Stimulated activated CD8-positive, alpha-beta memory T cell treated with anti-CD3 and anti-CD28 coated beads, Interleukin-15, amount 100 ng/mL, for 24 hours (primary cell): Measurements from ENCODE around the gene ZNF780A.
"Not testable (repeated sequence)": the region's sequence is repeated elsewhere in the genome, so short reads cannot be mapped to it uniquely, and the experiment has no call there.

Experiments
- DNase-seq: peaks from one replicate; pipeline ENCODE4 v3.0.0-alpha.2; 2020; ENCODE audit warnings: low read depth

ZNF780A gene

DNA sequence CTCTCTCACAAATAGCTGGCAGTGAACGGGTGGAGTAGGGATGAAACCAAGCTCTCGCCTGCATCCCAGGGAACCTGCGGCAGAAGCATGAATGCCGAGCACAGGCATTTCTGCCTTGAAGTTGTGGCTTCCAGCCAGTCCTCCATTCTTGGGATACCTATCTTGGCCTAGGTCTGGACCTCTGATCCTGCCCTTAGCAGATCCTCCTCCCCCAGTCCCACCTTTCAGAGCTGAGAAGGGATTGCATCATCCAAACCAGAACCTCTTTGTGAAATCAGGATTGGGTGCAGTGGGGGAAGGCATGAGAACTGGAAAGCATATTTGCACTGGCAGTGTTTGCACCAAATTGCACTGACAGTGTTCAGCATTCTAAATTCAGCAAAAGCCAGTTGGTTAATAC lies 5.8 kb downstream of the ZNF780A start:
- no peak for DNase-seq

GRCh38 chr19:40081411-40081810 lies 9.3 kb downstream of the ZNF780A start:
- no peak for DNase-seq

DNA sequence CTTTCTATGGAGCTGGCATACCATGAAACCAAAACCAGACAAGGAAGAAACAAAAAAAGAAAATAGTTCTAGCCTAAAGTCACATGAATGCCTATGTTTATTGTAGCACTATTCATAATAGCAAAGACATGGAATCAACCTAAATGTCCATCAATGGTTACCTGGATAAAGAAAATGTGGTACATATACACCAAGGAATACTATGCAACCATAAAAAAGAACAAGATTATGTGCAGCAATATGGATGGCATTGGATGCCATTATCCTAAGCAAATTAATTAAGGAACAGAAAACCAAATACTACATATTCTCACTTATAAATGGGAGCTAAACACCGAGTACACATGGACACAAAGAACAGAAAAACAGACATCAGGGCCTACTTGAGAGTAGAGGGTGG lies 10.5 kb downstream of the ZNF780A start:
- no peak for DNase-seq

DNA sequence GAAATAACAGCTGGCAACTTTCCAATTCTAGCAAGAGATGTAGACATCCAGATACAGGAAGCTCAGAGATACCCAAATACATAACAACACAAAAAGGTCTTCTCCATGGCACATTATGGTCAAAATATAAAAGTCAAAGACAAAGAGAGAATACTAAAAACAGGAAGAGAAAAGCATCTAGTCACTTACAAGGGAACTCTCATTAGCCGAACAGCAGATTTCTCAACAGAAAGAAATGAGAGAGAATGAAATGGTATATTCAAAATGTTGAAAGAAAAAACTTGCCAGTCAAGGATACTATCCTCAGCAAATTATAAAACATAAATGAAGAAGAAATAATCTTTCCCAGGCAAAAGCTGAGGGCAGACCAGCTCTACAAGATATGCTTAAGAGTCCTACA lies 12.4 kb downstream of the ZNF780A start:
- no peak for DNase-seq

GRCh38 chr19:40070058-40070457 lies 20.7 kb downstream of the ZNF780A start:
- no peak for DNase-seq

DNA sequence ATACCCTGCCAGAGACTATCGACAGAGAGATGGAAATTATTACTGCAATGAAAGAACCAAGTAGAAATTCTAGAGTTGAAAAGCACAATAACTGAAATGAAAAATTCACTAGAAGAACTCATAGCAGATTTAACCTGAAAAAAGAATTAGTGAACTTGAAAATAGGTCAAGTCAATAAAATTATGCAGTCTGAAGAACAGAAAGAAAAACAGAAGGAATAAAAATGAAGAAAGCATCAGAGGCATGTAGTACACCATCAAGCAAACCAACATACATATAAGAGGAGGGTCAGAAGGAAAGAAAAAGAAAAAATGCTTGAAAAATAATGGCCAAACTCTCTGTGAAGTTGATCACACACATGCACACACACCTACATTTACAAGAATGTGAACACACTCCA lies 31.1 kb downstream of the ZNF780A start:
- DNase-seq = no peak

GRCh38 chr19:40057166-40057565 lies 33.6 kb downstream of the ZNF780A start:
- DNase-seq = no peak

DNA sequence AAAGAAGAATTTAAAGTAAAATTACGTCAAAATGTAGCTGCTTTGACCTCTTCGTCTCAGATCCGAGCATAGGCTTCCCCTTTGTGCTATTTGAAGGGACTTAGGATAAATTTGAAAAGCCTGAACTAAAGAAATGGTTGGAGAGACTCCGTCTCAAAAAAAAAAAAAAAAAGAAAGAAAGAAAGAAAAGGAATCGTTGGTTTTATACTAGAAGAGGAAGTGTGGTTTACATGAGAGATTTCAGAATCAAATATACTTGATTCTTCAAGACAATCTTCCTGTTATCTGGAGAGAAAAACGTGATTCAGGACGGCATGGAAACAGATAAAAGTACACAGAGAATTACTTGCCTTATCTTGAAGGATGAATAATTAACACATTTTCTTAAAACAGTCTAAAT lies 34.2 kb downstream of the ZNF780A start:
- DNase-seq = no peak

DNA sequence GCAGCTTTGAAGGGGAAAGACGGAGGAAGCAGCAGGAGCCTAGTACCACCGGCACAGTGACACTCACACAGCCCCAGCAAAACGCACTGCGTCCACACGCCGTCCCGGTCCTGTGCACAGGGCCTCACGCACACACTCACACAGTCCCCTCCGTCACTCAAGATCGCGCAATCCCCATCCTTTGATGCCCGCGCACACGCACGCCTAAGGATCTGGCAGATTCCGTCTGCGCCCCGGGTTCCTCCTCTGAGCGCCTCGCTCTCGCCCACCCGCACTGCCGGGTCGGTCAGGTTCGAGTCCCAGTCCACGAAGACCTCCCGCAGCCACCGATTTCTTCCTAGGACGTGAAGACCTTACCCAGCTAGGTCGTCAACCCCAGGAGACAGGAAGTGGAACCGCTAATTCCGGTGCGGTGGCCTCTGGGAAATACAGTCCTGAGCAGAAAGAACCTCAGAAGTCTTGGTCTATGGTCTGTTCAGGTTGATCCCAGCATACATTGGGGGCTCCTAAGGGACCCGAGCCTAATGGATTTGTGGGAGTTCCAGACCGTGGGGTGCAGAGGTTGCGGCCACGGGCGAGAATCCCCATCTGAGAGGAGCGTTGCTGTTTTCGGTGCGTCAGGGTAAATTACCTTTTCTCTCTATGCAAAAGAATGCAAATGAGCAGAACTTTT lies 34.8 kb downstream of the ZNF780A start, which contains the start of gene ZNF780B:
Gene ZNF780B, minus strand, starts transcription at position 400 of the 673 bp plus-strand sequence. CDS start 5,899 bp downstream, outside the sequence.
- peak; percentile 38 for DNase-seq

DNA sequence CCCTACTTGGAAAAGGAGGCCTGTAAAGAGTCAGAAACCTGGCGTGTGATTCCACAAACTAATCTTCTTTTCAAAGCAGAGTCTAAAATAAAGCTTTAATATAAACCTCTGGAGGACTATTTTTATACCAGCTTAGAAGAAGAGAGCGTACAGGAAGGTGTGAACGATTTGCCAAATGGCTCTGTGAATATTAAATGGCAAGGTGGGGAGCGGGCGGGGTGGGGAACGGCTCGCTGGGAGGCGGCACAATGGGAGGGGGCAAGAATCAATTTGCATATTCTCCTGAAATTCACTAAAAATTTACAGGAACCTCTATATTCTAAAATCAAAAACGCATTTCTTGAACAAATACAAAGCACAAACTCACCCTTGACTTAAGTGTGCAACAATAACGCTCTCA lies 35.7 kb downstream of the ZNF780A start:
- no peak for DNase-seq

DNA sequence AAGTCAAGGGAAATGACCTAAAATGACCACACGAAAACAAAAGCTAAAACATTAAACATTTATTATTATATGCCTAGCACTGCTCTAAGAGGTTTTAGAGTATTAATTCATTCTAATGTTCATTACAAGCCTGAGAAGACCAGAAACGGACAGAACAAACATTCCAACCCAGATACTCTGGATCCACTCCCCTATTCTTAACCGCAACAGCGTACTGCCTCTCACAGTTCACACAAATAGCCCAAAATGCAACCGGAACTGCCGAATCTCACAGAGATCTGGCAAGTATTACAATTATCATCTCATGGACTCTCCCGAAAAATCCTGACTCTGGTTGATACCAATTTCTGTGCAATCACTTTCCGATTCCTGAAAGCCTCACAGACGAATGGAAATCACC lies 36.1 kb downstream of the ZNF780A start:
- no peak for DNase-seq

- no peak for DNase-seq
These were observed 37.3 kb downstream of the ZNF780A start for GRCh38 chr19:40053491-40053890.

DNA sequence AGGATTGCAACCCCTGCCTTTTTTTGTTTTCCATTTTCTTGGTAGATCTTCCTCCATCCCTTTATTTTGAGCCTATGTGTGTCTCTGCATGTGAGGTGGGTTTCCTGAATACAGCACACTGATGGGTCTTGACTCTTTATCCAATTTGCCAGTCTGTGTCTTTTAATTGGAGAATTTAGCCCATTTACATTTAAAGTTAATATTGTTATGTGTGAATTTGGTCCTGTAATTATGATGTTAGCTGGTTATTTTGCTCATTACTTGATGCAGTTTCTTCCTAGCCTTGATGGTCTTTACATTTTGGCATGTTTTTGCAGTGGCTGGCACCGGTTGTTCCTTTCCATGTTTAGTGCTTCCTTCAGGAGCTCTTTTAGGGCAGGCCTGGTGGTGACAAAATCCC lies 49.0 kb downstream of the ZNF780A start:
- not testable (repeated sequence) for DNase-seq

DNA sequence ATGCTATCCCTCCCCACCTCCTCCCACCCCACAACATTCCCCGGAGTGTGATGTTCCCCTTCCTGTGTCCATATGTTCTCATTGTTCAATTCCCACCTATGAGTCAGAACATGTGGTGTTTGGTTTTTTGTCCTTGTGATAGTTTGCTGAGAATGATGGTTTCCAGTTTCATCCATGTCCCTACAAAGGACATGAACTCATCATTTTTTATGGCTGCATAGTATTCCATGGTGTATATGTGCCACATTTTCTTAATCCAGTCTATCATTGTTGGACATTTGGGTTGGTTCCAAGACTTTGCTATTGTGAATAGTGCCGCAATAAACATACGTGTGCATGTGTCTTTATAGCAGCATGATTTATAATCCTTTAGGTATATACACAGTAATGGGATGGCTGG lies 52.7 kb downstream of the ZNF780A start:
- not testable (repeated sequence) for DNase-seq

DNA sequence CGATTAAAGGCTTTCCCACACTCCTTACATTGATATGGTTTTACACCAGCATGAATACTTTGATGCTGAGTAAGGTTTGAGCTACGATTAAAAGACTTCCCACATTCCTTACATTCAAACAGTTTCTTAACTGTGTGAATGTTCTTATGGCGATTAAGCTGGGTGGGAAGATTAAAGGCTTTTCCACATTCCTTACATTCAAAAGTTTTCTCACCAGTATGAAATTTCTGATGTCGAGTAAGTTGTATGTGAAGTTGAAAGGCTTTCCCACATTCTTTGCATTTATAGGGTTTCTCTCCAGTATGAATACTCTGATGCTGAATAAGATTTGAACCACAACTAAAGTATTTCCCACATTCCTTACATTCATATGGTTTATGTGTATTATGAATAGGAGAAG lies 54.7 kb downstream of the ZNF780A start:
- DNase-seq = no peak

GRCh38 chr19:40033989-40034560 lies 56.7 kb downstream of the ZNF780A start:
- no peak for DNase-seq

GRCh38 chr19:40026597-40026970 lies 64.2 kb downstream of the ZNF780A start:
- no peak for DNase-seq

DNA sequence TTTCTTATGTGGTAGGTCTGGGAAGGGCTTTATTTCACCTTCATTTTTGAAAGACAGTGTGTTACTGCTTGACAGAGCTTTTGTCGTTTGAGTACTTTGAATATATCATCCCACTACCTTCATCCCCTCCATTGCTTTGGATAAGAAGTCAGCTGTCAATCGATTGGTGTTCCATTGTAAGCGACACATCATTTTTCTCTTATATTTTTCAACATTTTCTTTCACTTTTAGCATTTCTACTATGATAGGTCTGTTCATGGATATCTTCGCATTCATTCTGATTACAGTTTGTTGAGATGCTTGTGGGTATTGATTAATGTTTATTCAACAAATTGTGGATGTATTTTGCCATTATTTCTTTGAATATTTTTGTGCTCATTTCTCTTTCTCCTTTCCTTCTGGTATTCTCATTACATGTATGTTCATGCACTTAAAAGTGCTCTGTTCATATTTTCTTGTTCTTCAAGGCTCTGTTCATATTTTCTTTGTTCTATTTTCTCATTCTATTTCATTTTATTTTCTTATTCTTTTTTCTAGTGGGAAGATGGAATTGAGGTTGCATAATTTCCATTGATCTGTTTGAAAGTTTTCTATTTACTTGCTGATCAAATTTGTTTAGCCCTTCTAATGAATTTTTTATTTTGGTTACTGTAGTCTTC lies 64.7 kb downstream of the ZNF780A start:
- no peak for DNase-seq

DNA sequence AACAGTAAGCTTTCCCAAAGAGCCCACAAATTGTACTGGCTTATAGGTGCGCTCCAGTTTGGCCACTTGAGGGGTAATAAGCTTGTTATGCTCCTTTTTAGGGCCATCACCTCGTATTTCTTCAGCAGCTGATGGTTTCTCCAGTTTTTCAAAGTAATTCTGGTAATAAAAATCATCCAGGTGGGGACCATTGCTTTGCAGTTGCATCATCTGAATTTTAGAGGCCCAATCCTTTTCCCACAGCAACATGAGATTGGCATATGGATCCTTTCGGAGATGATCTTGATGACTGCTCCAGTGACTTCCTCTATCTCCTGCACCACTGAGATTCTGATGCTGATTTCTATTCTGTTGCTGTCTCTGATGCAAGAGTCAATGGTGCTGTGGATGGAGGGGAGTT lies 66.8 kb downstream of the ZNF780A start:
- DNase-seq = no peak
